HG03064 (cell line): ENCODE results near the gene VAV1.
"Not testable (repeated sequence)": the region's sequence is repeated elsewhere in the genome, so short reads cannot be mapped to it uniquely, and the experiment has no call there.

ENCODE experiments used
- ATAC-seq: cut with Tn5 transposase; IDR thresholded peaks from one replicate; pipeline ENCODE4 v1.9.1; 2021; ENCODE audit warnings: low read depth; ENCODE audit not compliant: unreplicated experiment

The VAV1 gene

GRCh38 chr19:6754653-6755463 lies 17.6 kb upstream of the VAV1 start:
- no peak for ATAC-seq

DNA sequence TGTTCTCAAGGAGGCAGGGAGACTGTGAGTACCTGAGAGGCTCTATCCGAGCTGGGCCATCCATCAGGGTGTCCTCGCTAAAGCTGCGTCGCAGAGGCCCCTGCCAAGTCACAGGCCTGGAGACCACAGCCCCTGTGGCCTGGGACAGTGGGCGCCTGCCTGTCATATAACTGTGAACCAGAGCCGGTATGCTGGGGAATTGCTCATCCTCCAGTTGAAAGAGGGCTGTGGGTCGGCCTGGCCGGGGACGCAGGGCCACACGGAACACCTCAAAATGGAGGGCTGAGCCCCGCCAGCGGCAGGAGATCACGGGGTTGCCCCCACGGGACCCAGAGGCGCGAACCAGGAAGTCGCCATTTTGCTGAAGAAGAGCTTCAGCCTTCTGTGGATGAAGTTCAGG lies 11.9 kb upstream of the VAV1 start:
- no peak for ATAC-seq

- no peak for ATAC-seq
These were observed 11.3 kb upstream of the VAV1 start for GRCh38 chr19:6761053-6761676.

DNA sequence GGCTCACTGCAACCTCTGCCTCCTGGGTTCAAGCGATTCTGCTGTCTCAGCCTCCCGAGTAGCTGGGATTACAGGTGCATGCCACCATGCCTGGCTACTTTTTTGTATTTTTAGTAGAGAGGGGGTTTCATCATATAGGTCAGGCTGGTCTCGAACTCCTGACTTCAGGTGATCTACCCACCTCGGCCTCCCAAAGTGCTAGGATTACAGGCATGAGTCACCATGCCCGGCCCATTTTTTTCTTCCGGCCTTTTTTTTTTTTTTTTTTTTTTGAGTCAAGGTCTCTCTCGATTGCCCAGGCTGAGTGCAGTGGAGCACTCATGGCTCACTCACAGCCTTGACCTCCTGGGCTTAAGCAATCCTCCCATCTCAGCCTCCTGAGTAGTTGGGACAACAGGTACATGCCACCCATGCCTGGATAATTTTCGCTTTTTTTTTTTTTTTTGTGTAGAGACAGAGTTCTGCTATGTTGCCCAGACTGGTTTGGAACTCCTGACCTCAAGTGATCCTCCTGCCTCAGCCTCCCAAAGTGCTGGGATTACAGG lies 10.2 kb upstream of the VAV1 start:
- ATAC-seq: not testable (repeated sequence)

- no peak for ATAC-seq
These were observed 6.7 kb upstream of the VAV1 start for GRCh38 chr19:6765738-6766356.

DNA sequence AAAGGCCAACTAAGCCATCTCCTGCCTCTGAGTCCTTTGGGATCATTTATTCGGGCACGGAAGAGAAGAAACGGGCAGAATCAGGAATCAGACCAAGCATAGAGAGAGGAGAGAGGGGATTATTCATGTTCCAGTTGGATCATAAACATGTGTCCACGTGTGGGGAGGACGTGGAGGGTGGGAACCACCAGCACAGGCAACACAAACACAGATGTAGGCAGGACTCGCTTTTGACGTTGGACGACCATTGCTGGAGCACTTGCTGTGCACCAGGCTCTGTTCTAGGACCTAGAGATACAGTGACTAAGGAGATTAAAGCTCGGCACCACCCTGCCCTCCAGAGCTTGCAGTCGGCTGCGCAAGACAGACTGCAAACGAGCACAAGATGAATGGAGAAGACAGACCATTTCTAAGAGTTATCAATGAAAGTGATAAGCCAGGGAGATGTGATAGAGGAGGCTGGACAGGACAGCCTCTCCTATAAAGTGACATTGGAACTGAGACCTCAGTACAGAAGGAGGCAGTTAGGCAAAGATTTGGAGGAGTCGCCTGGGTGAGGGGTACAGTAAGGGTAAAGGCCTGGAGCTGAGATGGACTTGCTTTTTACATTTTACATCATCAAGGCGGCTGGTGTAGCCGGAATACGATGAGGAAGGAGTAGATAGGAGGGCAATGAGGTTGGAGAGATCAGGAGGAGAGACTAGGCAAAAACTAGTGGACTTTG lies 6.0 kb upstream of the VAV1 start:
- ATAC-seq: no peak

DNA sequence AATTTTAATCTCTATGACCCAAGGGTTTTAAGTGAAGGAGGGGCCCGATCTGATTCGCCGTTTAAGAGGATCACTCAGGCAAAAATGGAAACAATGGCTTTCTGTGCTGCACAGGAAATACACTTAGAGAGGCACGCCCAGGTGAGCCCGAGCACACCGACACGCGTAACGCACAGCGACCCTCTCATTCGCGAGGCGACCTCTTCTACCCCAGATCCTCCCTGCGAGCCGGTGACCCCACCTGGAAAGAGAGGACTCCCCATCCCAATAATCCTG lies 5.5 kb upstream of the VAV1 start:
- ATAC-seq: peak; percentile 29

DNA sequence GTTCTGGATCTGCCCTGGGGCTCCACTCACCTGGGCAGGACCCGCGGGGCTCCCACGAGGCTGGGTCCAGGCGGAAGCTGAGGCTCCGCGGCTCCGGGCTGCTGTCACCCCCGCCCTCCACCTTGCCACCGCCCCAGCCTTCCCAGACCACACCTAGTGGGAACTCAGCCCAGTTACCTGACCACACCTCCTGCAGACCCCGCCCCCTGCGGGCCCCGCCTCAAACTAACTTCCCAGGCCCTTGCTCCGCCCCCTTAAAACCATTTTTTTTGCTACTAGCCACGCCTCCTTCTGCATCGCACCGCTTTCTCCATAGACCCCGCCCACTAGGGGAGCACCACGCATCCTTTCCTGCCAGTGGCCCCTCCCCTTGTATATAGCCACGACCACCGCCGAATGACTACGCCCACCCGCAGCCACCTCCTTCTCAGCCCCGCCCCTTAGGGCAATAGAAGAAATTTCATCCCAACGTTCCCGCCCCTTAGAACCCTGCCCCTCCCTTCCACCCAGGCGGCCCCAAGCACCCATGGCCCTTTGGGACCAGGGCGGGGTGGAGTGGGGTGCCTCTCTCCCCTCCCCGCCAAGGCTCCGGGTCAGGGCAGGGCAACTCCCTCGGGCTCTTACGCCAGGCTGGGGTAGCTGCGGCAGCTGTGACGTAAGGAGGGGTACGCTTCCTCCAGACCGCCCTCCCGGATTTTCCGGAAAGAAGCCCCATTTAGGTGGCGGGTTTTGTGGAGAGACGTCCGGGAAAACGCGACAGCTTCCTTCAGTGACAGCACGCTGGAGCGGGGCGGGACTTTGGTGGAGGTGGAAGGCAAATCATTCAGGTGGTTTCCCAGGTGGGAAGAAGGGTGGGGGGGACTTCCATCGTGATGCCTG lies 4.9 kb upstream of the VAV1 start, which contains the start of gene SH2D3A:
SH2D3A (minus strand) TSS at position 79 of the 879 bp plus-strand sequence. CDS start 3,687 bp downstream, outside the sequence.
- ATAC-seq: peak; percentile 62

DNA sequence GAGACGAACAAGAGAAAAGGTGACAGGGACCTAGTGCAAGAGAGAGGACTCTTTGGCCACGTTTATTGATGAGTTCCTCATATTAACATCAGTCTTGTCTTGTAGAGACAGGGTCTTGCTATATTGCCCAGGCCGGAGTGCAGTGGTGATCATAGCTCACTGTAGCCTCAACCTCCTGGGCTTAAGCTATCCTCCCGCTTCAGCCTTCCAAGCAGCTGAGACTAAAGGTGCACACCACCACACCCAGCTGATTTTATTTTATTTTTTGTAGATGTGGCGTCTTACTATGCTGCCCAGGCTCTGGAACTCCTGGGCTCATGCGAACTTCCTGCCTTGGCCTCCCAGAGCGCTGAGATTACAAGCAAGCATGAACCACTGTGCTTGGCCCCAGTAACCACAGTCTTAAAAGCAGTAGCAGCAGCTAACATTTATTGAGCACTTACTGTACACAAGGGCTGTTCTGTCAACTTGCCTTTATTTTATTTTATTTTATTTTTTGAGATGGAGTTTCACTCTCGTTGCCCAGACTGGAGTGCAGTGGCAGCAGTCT lies 4.2 kb upstream of the VAV1 start:
- ATAC-seq: no peak

GRCh38 chr19:6769006-6769619 lies 3.4 kb upstream of the VAV1 start:
- no peak for ATAC-seq

- ATAC-seq: not testable (repeated sequence)
These were observed 870 bp upstream of the VAV1 start for GRCh38 chr19:6771648-6772027.

DNA sequence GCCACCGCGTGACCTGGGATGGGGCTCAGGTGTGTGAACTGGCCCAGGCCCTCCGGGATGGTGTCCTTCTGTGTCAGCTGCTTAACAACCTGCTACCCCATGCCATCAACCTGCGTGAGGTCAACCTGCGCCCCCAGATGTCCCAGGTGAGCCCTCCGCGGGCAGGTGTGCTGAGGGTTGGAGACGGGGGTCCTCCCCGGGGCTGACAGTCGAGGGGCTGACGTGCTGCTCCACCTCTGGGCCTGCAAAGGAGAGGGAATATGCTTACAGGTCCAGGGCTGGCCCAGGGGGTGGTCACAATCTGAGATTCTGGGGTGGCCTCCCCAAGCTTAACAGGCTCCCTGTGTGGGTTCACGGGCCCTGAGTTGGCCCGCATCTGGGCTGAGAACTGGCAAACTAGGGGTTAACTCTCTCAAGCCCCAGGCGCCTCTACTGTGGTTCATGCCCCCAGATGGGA lies 386 bp downstream of the VAV1 start:
- ATAC-seq: no peak

GRCh38 chr19:6773323-6773931 lies 919 bp downstream of the VAV1 start:
- ATAC-seq: no peak

DNA sequence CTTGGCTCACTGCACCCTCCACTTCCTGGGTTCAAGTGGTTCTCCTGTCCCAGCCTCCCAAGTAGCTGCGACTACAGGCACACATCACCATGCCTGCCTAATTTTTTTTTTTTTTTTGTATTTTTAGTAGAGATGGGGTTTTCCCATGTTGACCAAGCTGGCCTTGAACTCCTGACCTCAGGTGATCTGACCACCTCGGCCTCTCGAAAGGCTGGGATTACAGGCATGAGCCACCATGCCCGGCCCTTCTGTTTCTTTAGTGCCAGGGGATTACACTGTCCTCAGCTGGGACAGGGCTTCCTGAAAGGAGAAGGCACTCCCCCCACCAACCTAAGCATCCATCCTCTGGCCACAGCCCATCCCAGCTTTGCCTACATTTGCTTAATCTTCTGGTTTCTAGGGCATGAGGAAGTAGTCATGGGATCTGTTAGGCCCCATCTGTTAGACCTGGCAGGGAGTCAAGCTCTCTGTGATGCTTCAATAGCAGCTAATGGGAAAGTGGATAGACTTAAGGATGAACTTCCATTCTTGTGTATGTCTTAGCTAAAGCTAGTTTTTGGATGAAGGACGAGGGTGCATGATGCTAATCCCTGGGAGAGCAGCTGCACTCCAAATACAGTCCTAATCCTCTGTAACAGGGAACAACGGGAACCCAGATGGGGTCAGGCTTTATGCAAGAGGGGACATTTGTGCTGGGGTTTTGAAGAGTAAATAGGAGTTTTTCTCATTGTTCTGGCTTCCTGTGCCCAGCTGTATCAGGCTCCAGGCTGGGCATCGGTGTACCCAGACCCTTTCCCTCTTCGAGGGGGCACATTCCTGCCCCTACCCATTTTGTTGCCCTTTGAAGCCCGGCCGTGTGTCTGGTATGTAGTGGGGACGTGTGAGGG lies 2.6 kb downstream of the VAV1 start:
- no peak for ATAC-seq

- ATAC-seq: not testable (repeated sequence)
These were observed 3.5 kb downstream of the VAV1 start for GRCh38 chr19:6776045-6776444.

DNA sequence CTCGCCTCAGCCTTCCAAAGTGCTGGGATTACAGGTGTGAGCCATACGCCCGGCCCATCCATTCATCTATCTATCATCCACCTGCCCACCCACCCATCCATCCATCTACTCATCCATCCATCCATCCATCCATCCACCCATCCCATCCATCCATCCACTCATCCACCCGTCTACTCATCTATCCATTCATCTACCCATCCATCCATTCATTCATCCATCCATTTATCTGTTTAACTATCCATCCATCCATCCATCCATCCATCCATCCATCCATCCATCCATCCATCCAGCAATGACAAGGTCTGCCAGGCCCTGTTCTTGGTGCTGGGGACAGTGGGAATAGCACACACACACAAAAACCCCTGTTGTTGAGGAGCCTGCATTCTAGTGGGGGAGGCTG lies 4.5 kb downstream of the VAV1 start:
- ATAC-seq: no peak

DNA sequence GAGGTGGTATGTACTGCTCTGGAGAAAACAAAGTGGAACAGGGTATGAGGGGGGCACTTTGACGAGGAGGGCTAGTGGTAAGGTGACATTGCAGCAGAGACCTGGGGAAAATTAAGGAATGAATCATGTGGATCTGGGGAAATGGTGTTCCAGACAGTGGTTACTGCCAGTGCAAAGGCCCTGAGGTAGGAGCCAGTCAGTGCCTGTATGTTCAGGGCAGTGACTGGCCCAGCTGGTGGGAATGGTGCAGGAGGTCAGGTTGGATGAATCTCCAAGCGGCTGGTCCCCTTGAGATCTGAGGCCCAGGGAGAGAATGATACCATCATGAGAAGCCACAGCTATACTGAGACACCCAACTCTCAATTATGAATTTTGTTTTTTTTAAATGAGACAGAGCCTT lies 4.9 kb downstream of the VAV1 start:
- ATAC-seq: no peak

GRCh38 chr19:6778386-6778785 lies 5.9 kb downstream of the VAV1 start:
- no peak for ATAC-seq
